Spleen (tissue), 7 donors: ENCODE data around the gene EML6.

ENCODE experiments used
- CTCF ChIP-seq, 11 experiments: fragments of 200-600 bp in 7 of 11; fragments of 450-650 bp in 4 of 11; sonication (generic) in 4 of 11; IDR thresholded peaks in 8 of 11; conservative IDR thresholded peaks in 3 of 11; 1 replicate in 7 of 11; 2 replicates in 4 of 11; pipeline versions ENCODE4 v1.4.0 to v1.8.0; 2016 to 2021; ENCODE audit warnings: antibody characterized with exemption in 11 of 11, inconsistent platforms in 4 of 11, mild to moderate bottlenecking in 1 of 11
- POLR2A ChIP-seq, 3 donors: fragments of 450-650 bp; IDR thresholded peaks; one replicate each; pipeline ENCODE4 v1.5.1; 2017; ENCODE audit warnings: antibody characterized with exemption in 3 of 3, mild to moderate bottlenecking in 1 of 3
- donor health status: DM: no; HTN: no; CAD: no; lungs with moderate emphysema.
- donor health status: DM: no; HTN: no; CAD: no.
- donor health status: DM: no; HTN: no; CAD: no.

- no peak for TF ChIP-seq POLR2A (IDR thresholded peaks at IDR 0.05)
- TF ChIP-seq CTCF (IDR thresholded peaks at IDR 0.05 in 8 of 11, conservative IDR thresholded peaks at IDR 0.05 in 3 of 11) = no peak
Measured at GRCh38 chr2:54677476-54678265, 45.8 kb upstream of the EML6 start.
